EH (cell line): Measurements from ENCODE around the gene PTH1R.

ENCODE experiments used
- DNase-seq: peaks from one replicate; pipeline ENCODE4 v3.0.0-alpha.2; 2015; ENCODE audit warnings: low read depth

The PTH1R gene

GRCh38 chr3:46877406-46878125 is at the start of gene PTH1R:
PTH1R (plus strand) TSS chr3:46877721; CDS start chr3:46883560, 5,839 bp downstream.
- no peak for DNase-seq

- DNase-seq, result no peak
Measured at GRCh38 chr3:46829699-46830208, 47.8 kb upstream of the PTH1R start.

- DNase-seq, result no peak
Measured at GRCh38 chr3:46830801-46831200, 46.7 kb upstream of the PTH1R start.

- no peak for DNase-seq
Measured at GRCh38 chr3:46831316-46831715, 46.2 kb upstream of the PTH1R start.

GRCh38 chr3:46831841-46832240 is 45.7 kb upstream of the PTH1R start:
- DNase-seq, result no peak

- no peak for DNase-seq
Measured at GRCh38 chr3:46833346-46834300, 43.9 kb upstream of the PTH1R start.

GRCh38 chr3:46835054-46835453 is 42.5 kb upstream of the PTH1R start:
- no peak for DNase-seq

GRCh38 chr3:46835491-46835890 is 42.0 kb upstream of the PTH1R start:
- DNase-seq, result no peak

GRCh38 chr3:46838301-46838700 is 39.2 kb upstream of the PTH1R start:
- no peak for DNase-seq

GRCh38 chr3:46840491-46840890 is 37.0 kb upstream of the PTH1R start:
- DNase-seq, result no peak

- no peak for DNase-seq
Measured at GRCh38 chr3:46843508-46843907, 34.0 kb upstream of the PTH1R start.

GRCh38 chr3:46844397-46844796 is 33.1 kb upstream of the PTH1R start:
- no peak for DNase-seq

- DNase-seq, result no peak
Measured at GRCh38 chr3:46844881-46845312, 32.6 kb upstream of the PTH1R start.

- DNase-seq, result peak; percentile 83
Measured at GRCh38 chr3:46845397-46845859, 32.1 kb upstream of the PTH1R start.

- DNase-seq, result peak; percentile 80
Measured at GRCh38 chr3:46845860-46846623, 31.5 kb upstream of the PTH1R start.

GRCh38 chr3:46846624-46847542 is 30.6 kb upstream of the PTH1R start:
- DNase-seq, result no peak

GRCh38 chr3:46847744-46848143 is 29.8 kb upstream of the PTH1R start:
- DNase-seq, result no peak

- peak; percentile 91 for DNase-seq
Measured at GRCh38 chr3:46848271-46849044, 29.1 kb upstream of the PTH1R start.

GRCh38 chr3:46849045-46849631 is 28.4 kb upstream of the PTH1R start:
- no peak for DNase-seq
